Peyer's patch (tissue), 4 donors: Measurements from ENCODE around the gene TMOD2. TPM values are rescaled to one million over a fixed set of nuclear protein-coding genes. Genes with fewer than 3 reads are reported as not detected.

Source experiments
- DNase-seq, 3 donors: peaks; one replicate each; pipeline ENCODE4 v3.0.0-alpha.2; 2017 to 2019
- H3K27ac ChIP-seq, 4 donors: fragments of 200-600 bp; sonication (generic); one replicate each; pipeline ENCODE4 v1.5.1; 2016 to 2019
- H3K27me3 ChIP-seq, 2 donors: fragments of 200-600 bp; sonication (generic); one replicate each; pipeline ENCODE4 v1.5.1; 2019
- H3K36me3 ChIP-seq, 3 donors: fragments of 200-600 bp; sonication (generic); one replicate each; pipeline ENCODE4 v1.5.1; 2016 to 2019
- H3K4me1 ChIP-seq, 4 donors: fragments of 200-600 bp; sonication (generic); one replicate each; pipeline ENCODE4 v1.5.1; 2016 to 2019
- H3K4me3 ChIP-seq, 4 donors: fragments of 200-600 bp; sonication (generic); 1 replicate in 3 of 4; 2 replicates in 1 of 4; pipeline ENCODE4 v1.5.1; 2016 to 2019; ENCODE audit warnings: mild to moderate bottlenecking in 1 of 4
- H3K9me3 ChIP-seq, 4 donors: fragments of 200-600 bp; sonication (generic); one replicate each; pipeline ENCODE4 v1.5.1; 2016 to 2019; ENCODE audit warnings: mild to moderate bottlenecking in 1 of 4
- POLR2A ChIP-seq, 2 donors: fragments of 450-650 bp; IDR thresholded peaks; one replicate each; pipeline ENCODE4 v1.5.1; 2017; ENCODE audit warnings: antibody characterized with exemption in 2 of 2, mild to moderate bottlenecking in 2 of 2, moderate library complexity in 2 of 2
- total RNA-seq, 4 donors: library from RNA; depleted of rRNA; stranded (reverse); fragments of >200 nt; gene quantifications; one replicate each; pipeline ENCODE4 v1.1.0, GENCODE V29; 2016
- TF ChIP-seq, protein P1 (sequence below), 6 experiments: fragments of 450-650 bp in 4 of 6; fragments of 200-600 bp in 2 of 6; sonication (generic) in 1 of 6; IDR thresholded peaks; one replicate each; pipeline ENCODE4 v1.5.1; 2017 to 2019; ENCODE audit warnings: antibody characterized with exemption in 6 of 6, mild to moderate bottlenecking in 3 of 6, moderate library complexity in 1 of 6

The TMOD2 gene
- total RNA-seq, 4 donors from 2014 or later = 4.0 to 25.6 (median 6.6) TPM

DNA sequence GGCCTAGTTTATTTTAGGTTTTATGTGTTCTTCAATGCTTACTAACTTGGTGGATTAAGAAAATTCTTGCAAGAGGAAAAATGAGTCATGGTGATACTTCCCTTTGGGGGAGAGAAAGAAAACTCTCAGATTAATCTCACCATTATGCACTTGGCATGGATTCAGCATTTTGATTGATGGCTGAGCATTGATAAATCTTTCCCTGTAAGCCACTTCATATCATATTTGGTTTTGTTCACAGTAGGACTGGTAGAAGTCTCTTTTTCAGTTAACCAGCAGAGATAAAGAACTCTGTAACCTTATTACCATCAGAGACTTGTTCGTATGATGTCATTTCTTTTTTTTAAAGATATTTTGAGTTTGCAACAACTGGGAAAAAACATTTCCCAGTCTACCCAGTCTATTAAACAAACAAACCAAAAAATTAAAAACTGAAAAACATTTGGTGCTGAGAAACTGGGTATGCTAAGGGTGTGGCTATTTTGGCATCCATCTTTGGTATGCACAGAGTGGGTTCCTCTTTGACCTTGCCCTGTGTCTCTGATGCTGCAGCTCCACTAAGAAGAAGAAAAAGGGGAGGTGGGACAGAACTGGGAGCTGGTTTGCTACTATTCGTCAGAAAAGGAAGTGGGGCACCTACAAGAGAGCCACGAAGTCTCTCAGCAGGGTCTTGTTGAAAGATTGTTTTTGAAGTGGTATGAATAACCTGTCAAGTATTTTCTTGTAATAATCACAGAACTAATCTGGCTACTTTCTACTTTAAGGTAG, 95.2 kb downstream of the TMOD2 start:
- no peak for TF ChIP-seq POLR2A (IDR thresholded peaks at IDR 0.05)
- TF ChIP-seq, protein P1, sequence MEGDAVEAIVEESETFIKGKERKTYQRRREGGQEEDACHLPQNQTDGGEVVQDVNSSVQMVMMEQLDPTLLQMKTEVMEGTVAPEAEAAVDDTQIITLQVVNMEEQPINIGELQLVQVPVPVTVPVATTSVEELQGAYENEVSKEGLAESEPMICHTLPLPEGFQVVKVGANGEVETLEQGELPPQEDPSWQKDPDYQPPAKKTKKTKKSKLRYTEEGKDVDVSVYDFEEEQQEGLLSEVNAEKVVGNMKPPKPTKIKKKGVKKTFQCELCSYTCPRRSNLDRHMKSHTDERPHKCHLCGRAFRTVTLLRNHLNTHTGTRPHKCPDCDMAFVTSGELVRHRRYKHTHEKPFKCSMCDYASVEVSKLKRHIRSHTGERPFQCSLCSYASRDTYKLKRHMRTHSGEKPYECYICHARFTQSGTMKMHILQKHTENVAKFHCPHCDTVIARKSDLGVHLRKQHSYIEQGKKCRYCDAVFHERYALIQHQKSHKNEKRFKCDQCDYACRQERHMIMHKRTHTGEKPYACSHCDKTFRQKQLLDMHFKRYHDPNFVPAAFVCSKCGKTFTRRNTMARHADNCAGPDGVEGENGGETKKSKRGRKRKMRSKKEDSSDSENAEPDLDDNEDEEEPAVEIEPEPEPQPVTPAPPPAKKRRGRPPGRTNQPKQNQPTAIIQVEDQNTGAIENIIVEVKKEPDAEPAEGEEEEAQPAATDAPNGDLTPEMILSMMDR (IDR thresholded peaks at IDR 0.05) = no peak
- Histone ChIP-seq H3K27ac (peak overlapping the region in 3 of 4 donors; percentile 3 to 22 (median 22)), H3K4me1 (peaks cover 0 to 33% (median 12%) of the 10 kb centered on the region in 4 donors), H3K9me3 (no peaks in the 10 kb centered on the region), H3K36me3 (no peaks in the 10 kb centered on the region), H3K4me3 (no peak overlapping the region), H3K27me3 (no peaks in the 10 kb centered on the region)
- DNase-seq = no peak

DNA sequence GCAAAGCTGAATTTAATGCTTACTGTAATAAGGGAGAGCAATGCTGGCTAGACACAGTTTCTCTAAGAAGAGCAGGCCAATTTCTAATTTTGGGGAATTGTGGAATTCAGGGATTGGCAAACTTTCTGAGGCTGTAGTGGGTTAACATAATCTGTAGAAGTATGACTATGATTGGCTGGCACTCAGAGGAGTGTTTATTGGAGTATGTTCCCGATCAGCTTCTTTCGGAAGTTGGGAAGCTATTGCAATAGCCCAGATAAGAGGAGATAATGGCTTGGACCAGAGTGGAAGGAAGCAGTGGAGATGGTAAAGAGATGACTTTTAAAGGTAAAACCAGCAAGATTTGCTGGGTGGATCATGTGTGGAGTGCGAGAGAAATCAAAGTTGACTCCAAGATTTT, 97.4 kb downstream of the TMOD2 start:
- H3K27ac ChIP-seq = no peak overlapping the region
- no peaks in the 10 kb centered on the region for H3K36me3 ChIP-seq
- no peaks in the 10 kb centered on the region for H3K9me3 ChIP-seq
- no peak for DNase-seq
- no peak for TF ChIP-seq POLR2A (IDR thresholded peaks at IDR 0.05)
- TF ChIP-seq, protein P1 (IDR thresholded peaks at IDR 0.05) = no peak
- no peak overlapping the region for H3K4me3 ChIP-seq
- H3K27me3 ChIP-seq = no peaks in the 10 kb centered on the region
- H3K4me1 ChIP-seq = peaks cover 0 to 18% (median 6%) of the 10 kb centered on the region in 4 donors

DNA sequence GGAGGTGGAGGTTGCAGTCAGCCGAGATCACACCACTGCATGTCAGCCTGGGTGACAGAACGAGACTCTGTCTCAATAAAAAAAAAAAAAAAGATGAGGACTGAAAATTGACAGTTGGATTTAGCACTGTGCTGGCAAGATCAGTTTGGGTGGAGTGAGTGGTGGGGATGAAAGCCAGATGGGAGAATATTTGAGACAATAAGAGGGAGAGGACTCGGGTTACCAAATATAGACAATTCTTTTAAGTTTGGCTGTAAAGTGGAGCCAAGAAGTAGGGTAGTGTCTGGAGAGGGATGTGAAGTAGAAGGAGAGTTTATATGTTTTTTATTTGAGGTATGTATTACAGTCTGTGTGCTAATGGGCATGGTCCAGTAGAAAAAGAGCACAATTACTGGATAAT, 98.5 kb downstream of the TMOD2 start:
- no peak for TF ChIP-seq POLR2A (IDR thresholded peaks at IDR 0.05)
- TF ChIP-seq, protein P1 (IDR thresholded peaks at IDR 0.05) = no peak
- Histone ChIP-seq H3K27me3 (no peaks in the 10 kb centered on the region), H3K4me1 (peaks cover 0 to 9% (median 2%) of the 10 kb centered on the region in 4 donors), H3K27ac (no peak overlapping the region), H3K4me3 (no peak overlapping the region), H3K36me3 (no peaks in the 10 kb centered on the region), H3K9me3 (no peaks in the 10 kb centered on the region)
- DNase-seq = no peak

DNA sequence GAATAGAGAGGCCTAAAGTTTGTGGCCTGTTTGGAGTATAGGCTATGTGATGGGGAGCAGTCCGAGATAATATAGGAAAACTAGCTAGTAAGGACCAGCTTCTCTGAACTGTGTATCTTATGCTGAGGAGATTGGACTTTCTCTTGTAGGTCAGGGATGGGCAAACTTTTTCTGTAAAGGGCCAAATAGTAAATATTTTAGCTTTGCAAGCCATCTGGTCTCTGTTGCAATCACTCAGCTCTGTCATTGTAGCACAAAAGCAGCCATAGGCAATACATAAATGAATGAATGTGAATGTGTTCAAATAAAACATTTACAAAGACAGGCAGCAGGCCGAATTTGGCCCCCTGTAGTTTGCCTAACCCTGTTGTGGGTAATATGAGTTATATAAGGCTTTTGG, 102.6 kb downstream of the TMOD2 start:
- no peaks in the 10 kb centered on the region for H3K36me3 ChIP-seq
- no peak overlapping the region for H3K4me3 ChIP-seq
- DNase-seq = no peak
- H3K27me3 ChIP-seq = no peaks in the 10 kb centered on the region
- no peak overlapping the region for H3K27ac ChIP-seq
- TF ChIP-seq, protein P1 (IDR thresholded peaks at IDR 0.05) = no peak
- TF ChIP-seq POLR2A (IDR thresholded peaks at IDR 0.05) = no peak
- H3K9me3 ChIP-seq = no peaks in the 10 kb centered on the region
- peaks cover 0 to 6% (median 0%) of the 10 kb centered on the region in 4 donors for H3K4me1 ChIP-seq

DNA sequence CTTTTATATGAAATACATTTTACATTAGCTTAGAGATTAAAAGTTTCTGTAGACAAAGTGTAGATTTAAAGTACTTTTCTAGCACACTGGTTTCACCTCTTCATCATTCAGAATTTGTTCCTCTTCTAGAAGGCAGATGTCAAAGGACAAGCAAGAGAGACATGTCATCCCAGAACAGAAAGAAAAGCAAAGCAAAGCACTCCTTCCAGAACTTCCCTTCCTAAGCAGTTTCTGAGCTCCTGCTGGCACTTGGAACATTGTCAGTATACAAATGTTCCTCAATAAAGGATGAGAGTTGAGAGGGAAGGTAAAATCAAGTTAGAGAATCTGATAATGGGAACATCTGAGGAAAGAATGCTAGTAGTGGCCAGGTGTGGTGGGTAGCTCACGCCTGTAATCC, 104.2 kb downstream of the TMOD2 start:
- DNase-seq = no peak
- no peak overlapping the region for H3K27ac ChIP-seq

More for the DNA sequence above, 104.2 kb downstream of the TMOD2 start:
- H3K4me1 ChIP-seq = peaks cover 0 to 6% (median 0%) of the 10 kb centered on the region in 4 donors
- H3K36me3 ChIP-seq = no peaks in the 10 kb centered on the region
- no peaks in the 10 kb centered on the region for H3K27me3 ChIP-seq
- H3K4me3 ChIP-seq = no peak overlapping the region
- no peaks in the 10 kb centered on the region for H3K9me3 ChIP-seq
- TF ChIP-seq, protein P1 (IDR thresholded peaks at IDR 0.05) = no peak
- no peak for TF ChIP-seq POLR2A (IDR thresholded peaks at IDR 0.05)
